Measurements from ENCODE around the gene ZBTB20. TPM values are rescaled to one million over a fixed set of nuclear protein-coding genes. Genes with fewer than 3 reads are reported as not detected.

The ZBTB20 gene
- polyA plus RNA-seq, 3 donors = 1.3 to 3.2 (median 2.0) TPM

DNA sequence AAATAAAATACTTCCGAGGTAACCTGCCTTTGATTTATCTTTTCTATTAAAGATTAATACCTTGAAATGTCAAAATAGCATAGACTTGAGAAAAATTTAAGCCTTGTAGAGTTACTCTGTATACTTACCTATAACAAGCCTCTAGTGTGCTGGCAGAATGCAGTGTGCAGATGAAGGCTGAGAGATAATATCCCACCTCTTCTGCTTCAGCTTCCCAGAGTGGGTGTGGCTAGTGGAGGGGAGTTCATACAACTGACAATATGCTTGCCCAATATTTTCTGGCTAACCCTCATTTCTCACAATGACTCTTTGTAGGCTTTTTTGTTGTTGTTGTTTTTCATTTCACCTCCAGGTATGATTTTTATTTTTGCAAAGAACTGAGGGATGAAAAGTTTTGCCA lies 15.7 kb upstream of the ZBTB20 start:
- H2AFZ ChIP-seq (ENCODE audit: insufficient read depth, low read depth, low read length, poor library complexity, severe bottlenecking) = no peak overlapping the region
- DNase-seq = no peak
- H3K27ac ChIP-seq (ENCODE audit: low read depth in 1 of 2, low read length in 2 of 2) = no peak overlapping the region
- no peak overlapping the region for H3K4me2 ChIP-seq (replicated peaks; ENCODE audit: extremely low read depth, low read length, poor library complexity, severe bottlenecking)
- no peaks in the 10 kb centered on the region for H3K4me1 ChIP-seq (ENCODE audit: control insufficient read depth in 1 of 2, insufficient read depth in 2 of 2, low read length in 2 of 2)
- H3K36me3 ChIP-seq (replicated peaks in 1 of 2; ENCODE audit: control insufficient read depth in 1 of 2, insufficient read depth in 2 of 2, low read length in 2 of 2) = no peaks in the 10 kb centered on the region
- H3K27me3 ChIP-seq (ENCODE audit: control insufficient read depth in 2 of 2, insufficient read depth in 2 of 2, low read length in 2 of 2) = no peaks in the 10 kb centered on the region
- no peak overlapping the region for H3K4me3 ChIP-seq (replicated peaks in 1 of 3; ENCODE audit: low read depth in 2 of 3, low read length in 3 of 3)
- no peaks in the 10 kb centered on the region for H3K79me2 ChIP-seq (ENCODE audit: insufficient read depth, low read length)
- H4K20me1 ChIP-seq (ENCODE audit: insufficient read depth, low read length) = no peaks in the 10 kb centered on the region
- H3K27ac Mint-ChIP-seq = no peak overlapping the region
- no peaks in the 10 kb centered on the region for H3K4me1 Mint-ChIP-seq
- no peaks in the 10 kb centered on the region for H3K9me3 ChIP-seq (replicated peaks in 1 of 2; ENCODE audit: control insufficient read depth in 1 of 2, insufficient read depth in 1 of 2, low read length in 2 of 2)
- intact Hi-C loops (cut with micrococcal nuclease) = no loop called here
- TF ChIP-seq, protein P1, sequence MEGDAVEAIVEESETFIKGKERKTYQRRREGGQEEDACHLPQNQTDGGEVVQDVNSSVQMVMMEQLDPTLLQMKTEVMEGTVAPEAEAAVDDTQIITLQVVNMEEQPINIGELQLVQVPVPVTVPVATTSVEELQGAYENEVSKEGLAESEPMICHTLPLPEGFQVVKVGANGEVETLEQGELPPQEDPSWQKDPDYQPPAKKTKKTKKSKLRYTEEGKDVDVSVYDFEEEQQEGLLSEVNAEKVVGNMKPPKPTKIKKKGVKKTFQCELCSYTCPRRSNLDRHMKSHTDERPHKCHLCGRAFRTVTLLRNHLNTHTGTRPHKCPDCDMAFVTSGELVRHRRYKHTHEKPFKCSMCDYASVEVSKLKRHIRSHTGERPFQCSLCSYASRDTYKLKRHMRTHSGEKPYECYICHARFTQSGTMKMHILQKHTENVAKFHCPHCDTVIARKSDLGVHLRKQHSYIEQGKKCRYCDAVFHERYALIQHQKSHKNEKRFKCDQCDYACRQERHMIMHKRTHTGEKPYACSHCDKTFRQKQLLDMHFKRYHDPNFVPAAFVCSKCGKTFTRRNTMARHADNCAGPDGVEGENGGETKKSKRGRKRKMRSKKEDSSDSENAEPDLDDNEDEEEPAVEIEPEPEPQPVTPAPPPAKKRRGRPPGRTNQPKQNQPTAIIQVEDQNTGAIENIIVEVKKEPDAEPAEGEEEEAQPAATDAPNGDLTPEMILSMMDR (IDR thresholded peaks at IDR 0.05) = no peak
- no CpG with 5 or more reads among the region's 1 CpG for WGBS (ENCODE audit: insufficient coverage)
- peaks cover 0 to 10% (median 6%) of the 10 kb centered on the region in 7 donors for H3K9me3 Mint-ChIP-seq
- H3K4me3 Mint-ChIP-seq = no peak overlapping the region
- H3K27me3 Mint-ChIP-seq (ENCODE audit: low read depth in 3 of 3) = no peaks in the 10 kb centered on the region
- no peaks in the 10 kb centered on the region for H3K36me3 Mint-ChIP-seq
- no peak overlapping the region for H3K9ac ChIP-seq (ENCODE audit: insufficient read depth, low read length, poor library complexity, severe bottlenecking)

DNA sequence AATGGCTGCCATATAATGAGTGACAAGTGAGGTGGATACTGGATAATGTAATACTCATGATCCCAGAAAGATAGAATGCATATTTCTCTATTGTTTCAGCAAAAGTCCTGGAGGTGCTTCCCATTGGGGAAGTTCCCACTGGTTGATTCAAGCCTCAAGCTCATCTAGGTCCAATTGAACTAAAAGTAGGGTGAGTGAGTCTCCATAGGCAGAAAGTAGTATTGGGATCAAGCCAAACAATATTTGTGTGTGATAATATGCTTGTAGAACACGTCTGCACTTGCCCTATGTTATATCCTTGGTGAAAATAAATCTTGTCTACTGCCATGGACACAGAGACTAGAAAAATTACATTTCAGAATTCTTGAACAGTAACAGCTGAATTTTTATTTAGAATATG lies 14.8 kb upstream of the ZBTB20 start:
- Histone ChIP-seq H3K27me3 (ENCODE audit: control insufficient read depth in 2 of 2, insufficient read depth in 2 of 2, low read length in 2 of 2) (no peaks in the 10 kb centered on the region), H3K36me3 (replicated peaks in 1 of 2; ENCODE audit: control insufficient read depth in 1 of 2, insufficient read depth in 2 of 2, low read length in 2 of 2) (no peaks in the 10 kb centered on the region), H3K27ac (ENCODE audit: low read depth in 1 of 2, low read length in 2 of 2) (no peak overlapping the region), H2AFZ (ENCODE audit: insufficient read depth, low read depth, low read length, poor library complexity, severe bottlenecking) (no peak overlapping the region), H4K20me1 (ENCODE audit: insufficient read depth, low read length) (no peaks in the 10 kb centered on the region), H3K4me3 (replicated peaks in 1 of 3; ENCODE audit: low read depth in 2 of 3, low read length in 3 of 3) (no peak overlapping the region), H3K4me1 (ENCODE audit: control insufficient read depth in 1 of 2, insufficient read depth in 2 of 2, low read length in 2 of 2) (no peaks in the 10 kb centered on the region), H3K4me2 (replicated peaks; ENCODE audit: extremely low read depth, low read length, poor library complexity, severe bottlenecking) (no peak overlapping the region), H3K9me3 (replicated peaks in 1 of 2; ENCODE audit: control insufficient read depth in 1 of 2, insufficient read depth in 1 of 2, low read length in 2 of 2) (no peaks in the 10 kb centered on the region), H3K79me2 (ENCODE audit: insufficient read depth, low read length) (no peaks in the 10 kb centered on the region), H3K9ac (ENCODE audit: insufficient read depth, low read length, poor library complexity, severe bottlenecking) (no peak overlapping the region)
- H3K27me3 Mint-ChIP-seq (ENCODE audit: low read depth in 3 of 3) = peaks cover 0 to 6% (median 0%) of the 10 kb centered on the region in 3 donors
- peaks cover 0 to 10% (median 6%) of the 10 kb centered on the region in 7 donors for H3K9me3 Mint-ChIP-seq
- no peak overlapping the region for H3K4me3 Mint-ChIP-seq
- DNase-seq = no peak
- H3K4me1 Mint-ChIP-seq = no peaks in the 10 kb centered on the region
- TF ChIP-seq, protein P1 (IDR thresholded peaks at IDR 0.05) = no peak
- H3K36me3 Mint-ChIP-seq = no peaks in the 10 kb centered on the region
- intact Hi-C loops (cut with micrococcal nuclease) = no loop called here
- no CpG with 5 or more reads among the region's 1 CpG for WGBS (ENCODE audit: insufficient coverage)
- H3K27ac Mint-ChIP-seq = no peak overlapping the region

Measured in CD14-positive monocyte (primary cell).